GM13976 (cell line): ENCODE results near the gene NKX1-1.

ENCODE experiments used
- DNase-seq: peaks from one replicate; pipeline ENCODE4 v3.0.0; 2012; ENCODE audit warnings: low spot score
- in situ Hi-C: fragments of 300-500 bp; cut with MboI; formaldehyde crosslinking; loops from one replicate; pipeline ENCODE4 v1.12.0; 2022; ENCODE audit warnings: low sequenced_read_pairs, mixed read lengths, inconsistent platforms; ENCODE audit not compliant: unreplicated experiment
- TF ChIP-seq, protein P1 (sequence below): IDR thresholded peaks from 2 replicates; pipeline ENCODE4 v1.5.1; 2012; ENCODE audit warnings: borderline replicate concordance, mild to moderate bottlenecking; ENCODE audit not compliant: insufficient read depth; ENCODE audit errors: extremely low read depth, missing control alignments, control extremely low read depth

The NKX1-1 gene

DNA sequence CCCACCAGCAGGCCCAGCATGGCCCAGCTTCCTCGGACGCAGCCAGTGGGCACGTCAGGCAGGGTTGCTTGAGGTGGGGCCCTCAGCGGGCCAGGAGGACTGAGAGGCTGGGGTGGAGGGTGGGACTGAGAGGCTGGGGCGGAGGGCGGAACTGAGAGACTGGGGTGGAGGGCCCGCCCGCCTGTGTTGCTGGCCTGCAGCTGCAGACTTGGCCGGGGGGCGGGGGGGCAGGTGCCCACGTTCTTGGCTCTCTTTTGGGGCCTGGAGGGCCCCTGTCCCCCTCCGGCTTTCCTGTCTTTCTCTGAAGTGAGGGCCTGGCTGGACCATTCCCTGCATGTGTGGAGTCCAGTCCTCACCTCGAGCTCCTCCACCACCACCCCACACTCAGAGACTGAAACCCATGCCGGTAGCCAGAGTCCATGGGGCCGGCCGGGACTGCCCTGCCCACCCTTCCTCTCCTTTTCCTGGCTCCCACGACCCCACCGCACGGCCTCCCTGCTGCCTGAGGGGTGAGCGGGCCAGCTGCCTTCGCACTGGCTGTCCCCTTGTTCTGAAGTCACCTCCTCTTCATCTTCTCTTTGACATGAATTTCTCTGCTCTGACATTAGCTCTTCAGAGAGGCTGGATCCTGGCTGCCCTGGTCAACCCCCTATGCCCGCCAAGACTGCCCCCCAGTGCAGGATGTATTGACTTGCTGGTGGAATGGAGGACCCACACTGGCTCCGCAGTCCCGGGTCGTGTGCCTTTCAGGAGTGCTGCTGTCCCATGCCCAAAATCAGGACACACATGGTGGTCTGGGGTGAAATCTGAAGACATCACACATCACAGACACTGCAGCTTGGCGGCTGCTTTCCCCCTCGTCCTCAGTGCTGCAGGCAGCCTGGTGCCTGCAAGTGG lies 10.1 kb upstream of the NKX1-1 start:
- in situ Hi-C loops, result no loop called here
- TF ChIP-seq, protein P1, sequence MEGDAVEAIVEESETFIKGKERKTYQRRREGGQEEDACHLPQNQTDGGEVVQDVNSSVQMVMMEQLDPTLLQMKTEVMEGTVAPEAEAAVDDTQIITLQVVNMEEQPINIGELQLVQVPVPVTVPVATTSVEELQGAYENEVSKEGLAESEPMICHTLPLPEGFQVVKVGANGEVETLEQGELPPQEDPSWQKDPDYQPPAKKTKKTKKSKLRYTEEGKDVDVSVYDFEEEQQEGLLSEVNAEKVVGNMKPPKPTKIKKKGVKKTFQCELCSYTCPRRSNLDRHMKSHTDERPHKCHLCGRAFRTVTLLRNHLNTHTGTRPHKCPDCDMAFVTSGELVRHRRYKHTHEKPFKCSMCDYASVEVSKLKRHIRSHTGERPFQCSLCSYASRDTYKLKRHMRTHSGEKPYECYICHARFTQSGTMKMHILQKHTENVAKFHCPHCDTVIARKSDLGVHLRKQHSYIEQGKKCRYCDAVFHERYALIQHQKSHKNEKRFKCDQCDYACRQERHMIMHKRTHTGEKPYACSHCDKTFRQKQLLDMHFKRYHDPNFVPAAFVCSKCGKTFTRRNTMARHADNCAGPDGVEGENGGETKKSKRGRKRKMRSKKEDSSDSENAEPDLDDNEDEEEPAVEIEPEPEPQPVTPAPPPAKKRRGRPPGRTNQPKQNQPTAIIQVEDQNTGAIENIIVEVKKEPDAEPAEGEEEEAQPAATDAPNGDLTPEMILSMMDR, result no peak
- no peak for DNase-seq

DNA sequence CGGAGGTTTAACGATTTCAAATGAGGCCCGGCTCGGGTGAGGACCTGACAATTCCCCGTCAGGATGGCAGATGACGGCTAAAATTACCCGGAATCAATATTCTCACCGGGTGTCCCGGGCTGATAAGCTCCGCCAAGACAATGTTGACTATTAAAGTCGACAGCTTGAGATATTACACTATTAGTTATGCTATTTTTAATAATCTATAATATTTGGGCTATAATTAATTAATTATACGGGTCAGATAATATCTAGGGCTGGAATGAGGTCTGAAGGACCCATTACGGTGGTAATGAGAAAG lies 9.4 kb upstream of the NKX1-1 start:
- in situ Hi-C loops, result no loop called here
- TF ChIP-seq, protein P1, result no peak
- no peak for DNase-seq

DNA sequence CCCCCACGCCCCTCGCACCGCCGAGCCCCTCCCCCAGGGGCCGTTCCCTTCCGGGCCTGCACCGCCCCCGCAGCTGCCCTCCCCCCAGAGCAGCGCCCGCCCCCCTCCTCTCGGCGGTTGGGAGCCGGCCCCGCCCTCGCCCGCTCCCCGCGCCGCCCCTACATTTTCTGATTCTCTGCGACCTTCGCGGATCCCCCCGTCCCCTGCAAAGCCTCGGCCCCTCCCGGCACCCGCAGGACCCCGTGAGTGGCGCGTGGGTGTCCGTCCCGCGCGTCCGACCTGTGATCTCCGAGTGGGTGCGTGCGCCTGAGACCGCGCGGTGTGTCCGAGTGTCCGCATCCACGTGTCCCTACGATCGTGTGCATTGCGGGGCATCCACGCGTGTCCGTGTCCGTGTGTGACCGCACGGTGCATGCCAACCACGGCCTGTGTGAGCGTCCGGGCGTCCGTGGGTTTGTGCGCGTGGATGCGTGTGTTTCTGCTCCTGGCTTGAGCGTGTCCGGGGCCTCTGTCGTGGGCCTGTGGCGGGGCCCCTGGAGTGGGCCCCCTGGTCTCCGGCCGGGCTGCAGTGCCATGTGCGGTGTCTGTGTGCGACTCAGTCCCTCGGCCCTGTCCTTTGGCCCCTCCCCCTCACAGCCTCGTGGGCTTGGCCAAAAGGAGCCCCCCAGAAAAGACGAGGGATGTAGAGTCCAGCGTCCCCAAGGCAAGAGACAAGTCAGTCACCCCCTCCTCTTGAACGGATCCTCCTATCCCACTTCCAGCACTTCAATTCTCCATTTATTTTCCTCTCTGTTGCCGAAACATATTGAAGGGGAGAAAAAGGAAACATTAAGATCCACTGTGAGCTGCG lies 8.8 kb upstream of the NKX1-1 start:
- no peak for DNase-seq
- TF ChIP-seq, protein P1, result no peak

DNA sequence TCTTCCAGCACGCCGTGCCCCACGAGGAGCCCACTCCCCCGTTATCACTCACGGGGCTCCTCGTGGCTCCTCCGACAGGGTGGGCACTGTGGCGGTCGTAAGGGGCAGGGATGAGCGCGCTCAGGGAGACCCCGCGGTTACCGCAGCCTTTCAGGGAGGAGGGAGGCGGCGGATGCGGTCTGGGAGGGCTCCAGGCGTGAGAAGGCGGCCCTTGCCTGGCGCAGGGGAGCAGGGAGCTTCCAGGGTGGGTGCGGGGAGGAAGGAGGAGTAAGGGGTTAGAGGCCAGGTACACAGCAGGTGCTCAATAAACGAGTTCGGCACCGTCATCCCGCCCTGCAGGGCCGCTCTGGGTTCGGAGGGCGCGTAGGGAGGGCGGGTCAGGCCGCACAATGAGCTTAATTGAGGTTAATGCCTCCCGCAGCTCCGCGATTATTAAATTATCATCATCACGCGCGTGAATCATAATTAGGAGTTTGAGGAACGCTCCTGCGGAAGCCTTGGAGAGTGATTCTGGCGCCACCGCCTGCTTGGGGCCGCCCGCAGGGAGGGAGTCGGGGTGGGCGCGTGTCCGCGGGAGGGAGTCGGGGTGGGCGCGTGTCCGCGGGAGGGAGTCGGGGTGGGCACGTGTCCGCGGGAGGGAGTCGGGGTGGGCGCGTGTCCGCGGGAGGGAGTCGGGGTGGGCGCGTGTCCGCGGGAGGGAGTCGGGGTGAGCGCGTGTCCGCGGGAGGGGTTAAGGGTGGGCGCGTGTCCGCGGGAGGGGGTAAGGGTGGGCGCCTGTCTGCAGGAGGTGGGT lies 7.6 kb upstream of the NKX1-1 start:
- TF ChIP-seq, protein P1, result no peak
- no peak for DNase-seq
- in situ Hi-C loops, result no loop called here

More for the DNA sequence above, 8.8 kb upstream of the NKX1-1 start:
- in situ Hi-C loops, result no loop called here

DNA sequence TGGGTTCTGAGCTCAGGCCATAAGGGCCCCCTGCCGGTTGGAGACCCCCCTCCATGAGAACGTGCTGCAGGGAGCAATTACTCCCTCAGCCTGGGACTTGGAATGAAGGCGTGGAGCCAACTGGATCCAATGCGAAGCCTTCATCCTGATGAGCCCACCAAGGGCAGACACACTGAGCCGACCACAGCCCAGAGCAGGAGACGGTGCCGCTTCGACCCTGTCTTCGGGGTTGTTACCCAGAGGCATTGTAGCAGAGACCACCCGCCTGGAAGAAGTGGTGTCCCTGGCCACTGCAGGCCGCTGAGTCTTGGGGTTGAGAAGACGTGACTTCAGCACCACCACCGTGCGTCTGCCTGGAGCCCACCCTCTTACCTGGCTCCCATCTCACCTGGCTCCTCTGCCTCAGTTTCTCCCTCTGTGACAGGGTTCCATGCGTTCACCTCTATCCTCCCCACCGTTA lies 7.0 kb upstream of the NKX1-1 start:
- in situ Hi-C loops, result no loop called here
- DNase-seq, result no peak
- TF ChIP-seq, protein P1, result no peak
